Activated CD4-positive, alpha-beta memory T cell treated with anti-CD3 and anti-CD28 coated beads, Interleukin-2, amount 10 ng/mL, durations not matched to agents 7 days and 5 days (primary cell): Measurements from ENCODE around the gene OAT. TPM values are rescaled to one million over a fixed set of nuclear protein-coding genes. Genes with fewer than 3 reads are reported as not detected.
A peak's percentile ranks its signal among the peaks of the same experiment; 100 is the strongest.
"Not testable (repeated sequence)": the region's sequence is repeated elsewhere in the genome, so short reads cannot be mapped to it uniquely, and the experiment has no call there.

ENCODE experiments used
- CTCF ChIA-PET: fragments of 350-600 bp; sonication (Branson Sonifier 250); formaldehyde crosslinking; loops from one replicate; lab custom pipeline; 2021; ENCODE audit warnings: antibody characterized with exemption, inconsistent platforms; lab: Charles Lee
- POLR2A ChIA-PET: fragments of 350-600 bp; sonication (Branson Sonifier 250); formaldehyde crosslinking; loops from one replicate; lab custom pipeline; 2021; ENCODE audit warnings: antibody characterized with exemption; lab: Charles Lee
- DNase-seq: peaks from one replicate; pipeline ENCODE4 v3.0.0-alpha.2; 2020
- H3K27ac Mint-ChIP-seq: one replicate; pipeline ENCODE4 v1.8.0; 2021; ENCODE audit warnings: mild to moderate bottlenecking, mixed read lengths
- H3K27me3 Mint-ChIP-seq: one replicate; pipeline ENCODE4 v1.8.0; 2021; ENCODE audit warnings: mixed read lengths
- H3K36me3 Mint-ChIP-seq: one replicate; pipeline ENCODE4 v1.8.0; 2021; ENCODE audit warnings: low read depth, mixed read lengths
- H3K4me1 Mint-ChIP-seq: one replicate; pipeline ENCODE4 v1.8.0; 2021; ENCODE audit warnings: mixed read lengths
- H3K4me3 Mint-ChIP-seq: one replicate; pipeline ENCODE4 v1.8.0; 2021; ENCODE audit warnings: mild to moderate bottlenecking, mixed read lengths
- H3K9me3 Mint-ChIP-seq: one replicate; pipeline ENCODE4 v1.8.0; 2021; ENCODE audit warnings: mixed read lengths
- total RNA-seq, 2 experiments: library from RNA; stranded (reverse); gene quantifications; one replicate each; pipeline ENCODE4 v1.2.3, GENCODE V29; 2021

OAT gene
- total RNA-seq, 2 experiments from 2014 or later = 20.7 to 21.3 TPM

- H3K27ac Mint-ChIP-seq, POLR2A ChIA-PET, CTCF ChIA-PET, H3K4me3 Mint-ChIP-seq, H3K9me3 Mint-ChIP-seq, H3K27me3 Mint-ChIP-seq, H3K4me1 Mint-ChIP-seq, DNase-seq, H3K36me3 Mint-ChIP-seq: not testable (repeated sequence)
Observed at GRCh38 chr10:124435683-124436082, 17.0 kb upstream of the OAT start.

- CTCF ChIA-PET = interaction anchor here (0.9 to 2.1 kb wide), 2 partner anchors 23 to 45 kb away, joined by 3 to 6 read pairs; no protein-coding TSS in a partner anchor
Observed at GRCh38 chr10:124433461-124433860, 14.7 kb upstream of the OAT start.

GRCh38 chr10:124430077-124430476 is 11.4 kb upstream of the OAT start:
- Mint-ChIP-seq H3K9me3 (no peaks in the 10 kb centered on the region), H3K4me3 (no peak overlapping the region), H3K4me1 (no peaks in the 10 kb centered on the region), H3K27ac (no peak overlapping the region), H3K36me3 (no peaks in the 10 kb centered on the region), H3K27me3 (peaks cover 7% of the 10 kb centered on the region)
- ChIA-PET CTCF (interaction anchor here (1.3 kb wide), 1 partner anchor 32 kb away, joined by 4 read pairs; the partner anchor contains the start of gene LHPP), POLR2A (no interaction called here)
- DNase-seq = no peak

More at GRCh38 chr10:124433461-124433860, 14.7 kb upstream of the OAT start:
- no peaks in the 10 kb centered on the region for H3K4me1 Mint-ChIP-seq
- H3K27me3 Mint-ChIP-seq = peaks cover 6% of the 10 kb centered on the region
- H3K9me3 Mint-ChIP-seq = no peaks in the 10 kb centered on the region
- POLR2A ChIA-PET = interaction anchor here (0.6 kb wide), 1 partner anchor 659 kb away, joined by 3 read pairs; no protein-coding TSS in a partner anchor
- no peak overlapping the region for H3K27ac Mint-ChIP-seq
- no peak for DNase-seq
- no peak overlapping the region for H3K4me3 Mint-ChIP-seq
- H3K36me3 Mint-ChIP-seq = no peaks in the 10 kb centered on the region

GRCh38 chr10:124429576-124429975 is 10.9 kb upstream of the OAT start:
- peaks cover 7% of the 10 kb centered on the region for H3K27me3 Mint-ChIP-seq

GRCh38 chr10:124428207-124428777 is 9.6 kb upstream of the OAT start:
- no peak for DNase-seq
- Mint-ChIP-seq H3K36me3 (no peaks in the 10 kb centered on the region), H3K27me3 (peaks cover 12% of the 10 kb centered on the region), H3K9me3 (no peaks in the 10 kb centered on the region), H3K4me1 (no peaks in the 10 kb centered on the region), H3K4me3 (no peak overlapping the region), H3K27ac (no peak overlapping the region)
- ChIA-PET CTCF (no interaction called here), POLR2A (interaction anchor here (1.1 to 1.5 kb wide), 2 partner anchors 9 to 33 kb away, joined by 3 read pairs; partner anchors contain the start of gene OAT)

More at GRCh38 chr10:124429576-124429975, 10.9 kb upstream of the OAT start:
- DNase-seq = no peak
- Mint-ChIP-seq H3K4me3 (no peak overlapping the region), H3K9me3 (no peaks in the 10 kb centered on the region), H3K36me3 (no peaks in the 10 kb centered on the region), H3K4me1 (no peaks in the 10 kb centered on the region), H3K27ac (no peak overlapping the region)
- ChIA-PET POLR2A (no interaction called here), CTCF (interaction anchor here (1.3 kb wide), 1 partner anchor 32 kb away, joined by 4 read pairs; the partner anchor contains the start of gene LHPP)

GRCh38 chr10:124425227-124425962 is 6.7 kb upstream of the OAT start:
- ChIA-PET CTCF (interaction anchor here (0.7 kb wide), 1 partner anchor 82 kb away, joined by 3 read pairs; no protein-coding TSS in a partner anchor), POLR2A (no interaction called here)
- H3K9me3 Mint-ChIP-seq = no peaks in the 10 kb centered on the region

GRCh38 chr10:124423813-124424212 is 5.1 kb upstream of the OAT start:
- H3K9me3 Mint-ChIP-seq = no peaks in the 10 kb centered on the region
- POLR2A ChIA-PET = no interaction called here
- CTCF ChIA-PET = interaction anchor here (0.5 kb wide), 1 partner anchor 24 kb away, joined by 3 read pairs; no protein-coding TSS in a partner anchor

More at GRCh38 chr10:124425227-124425962, 6.7 kb upstream of the OAT start:
- no peak for DNase-seq
- Mint-ChIP-seq H3K4me1 (no peaks in the 10 kb centered on the region), H3K27me3 (peaks cover 19% of the 10 kb centered on the region), H3K4me3 (no peak overlapping the region), H3K36me3 (no peaks in the 10 kb centered on the region), H3K27ac (no peak overlapping the region)

GRCh38 chr10:124422742-124423141 is 4.0 kb upstream of the OAT start:
- no peaks in the 10 kb centered on the region for H3K36me3 Mint-ChIP-seq
- H3K9me3 Mint-ChIP-seq = no peaks in the 10 kb centered on the region
- ChIA-PET CTCF (no interaction called here), POLR2A (no interaction called here)
- no peak for DNase-seq
- H3K4me3 Mint-ChIP-seq = no peak overlapping the region
- H3K27ac Mint-ChIP-seq = no peak overlapping the region
- H3K27me3 Mint-ChIP-seq = peaks cover 15% of the 10 kb centered on the region
- H3K4me1 Mint-ChIP-seq = peaks cover 6% of the 10 kb centered on the region

More at GRCh38 chr10:124423813-124424212, 5.1 kb upstream of the OAT start:
- no peak for DNase-seq
- Mint-ChIP-seq H3K4me1 (peaks cover 4% of the 10 kb centered on the region), H3K27me3 (peaks cover 19% of the 10 kb centered on the region), H3K36me3 (no peaks in the 10 kb centered on the region), H3K27ac (no peak overlapping the region), H3K4me3 (no peak overlapping the region)

GRCh38 chr10:124420254-124420653 is 1.5 kb upstream of the OAT start:
- H3K4me3 Mint-ChIP-seq = no peak overlapping the region
- no peak for DNase-seq
- H3K27me3 Mint-ChIP-seq = peaks cover 12% of the 10 kb centered on the region
- CTCF ChIA-PET = interaction anchor here (0.9 to 1.2 kb wide), 2 partner anchors 17 to 426 kb away, joined by 3 to 6 read pairs; no protein-coding TSS in a partner anchor
- H3K27ac Mint-ChIP-seq = no peak overlapping the region
- H3K36me3 Mint-ChIP-seq = no peaks in the 10 kb centered on the region
- peaks cover 12% of the 10 kb centered on the region for H3K4me1 Mint-ChIP-seq
- no peaks in the 10 kb centered on the region for H3K9me3 Mint-ChIP-seq
- POLR2A ChIA-PET = interaction anchor here (3.9 kb wide), 1 partner anchor 41 kb away, joined by 24 read pairs; the partner anchor contains the start of gene LHPP

GRCh38 chr10:124419635-124420034 is 912 bp upstream of the OAT start:
- no peak overlapping the region for H3K27ac Mint-ChIP-seq
- ChIA-PET POLR2A (interaction anchor here (3.9 kb wide), 1 partner anchor 41 kb away, joined by 24 read pairs; the partner anchor contains the start of gene LHPP), CTCF (interaction anchor here (0.9 to 3.1 kb wide), 4 partner anchors 16 to 425 kb away, joined by 3 to 17 read pairs (median 8); no protein-coding TSS in a partner anchor)
- no peaks in the 10 kb centered on the region for H3K36me3 Mint-ChIP-seq
- H3K4me1 Mint-ChIP-seq = peaks cover 12% of the 10 kb centered on the region
- H3K4me3 Mint-ChIP-seq = peak overlapping the region; percentile 77
- H3K27me3 Mint-ChIP-seq = peaks cover 12% of the 10 kb centered on the region
- H3K9me3 Mint-ChIP-seq = no peaks in the 10 kb centered on the region
- no peak for DNase-seq

- DNase-seq = peak; percentile 60
- peaks cover 6% of the 10 kb centered on the region for H3K27me3 Mint-ChIP-seq
- ChIA-PET POLR2A (interaction anchor here (0.7 to 3.9 kb wide), 4 partner anchors 43 to 1264 kb away, joined by 3 to 24 read pairs (median 3); partner anchors contain the start of genes BUB3 and LHPP), CTCF (interaction anchor here (0.6 to 3.1 kb wide), 5 partner anchors 11 to 394 kb away, joined by 3 to 17 read pairs (median 7); partner anchors contain the start of gene LHPP)
- H3K27ac Mint-ChIP-seq = no peak overlapping the region
- peak overlapping the region; percentile 77 for H3K4me3 Mint-ChIP-seq
- peaks cover 12% of the 10 kb centered on the region for H3K4me1 Mint-ChIP-seq
- H3K9me3 Mint-ChIP-seq = no peaks in the 10 kb centered on the region
- no peaks in the 10 kb centered on the region for H3K36me3 Mint-ChIP-seq
Observed at GRCh38 chr10:124417895-124418725, 613 bp downstream of the OAT start.

- Mint-ChIP-seq H3K9me3 (no peaks in the 10 kb centered on the region), H3K36me3 (peaks cover 3% of the 10 kb centered on the region), H3K27me3 (no peaks in the 10 kb centered on the region), H3K4me3 (no peak overlapping the region), H3K27ac (no peak overlapping the region), H3K4me1 (peaks cover 12% of the 10 kb centered on the region)
- POLR2A ChIA-PET = interaction anchor here (3.9 kb wide), 1 partner anchor 44 kb away, joined by 24 read pairs; the partner anchor contains the start of gene LHPP
- CTCF ChIA-PET = interaction anchor here (3.0 to 3.1 kb wide), 2 partner anchors 13 to 27 kb away, joined by 10 to 17 read pairs; no protein-coding TSS in a partner anchor
- no peak for DNase-seq
Observed at GRCh38 chr10:124416733-124417132, 2.0 kb downstream of the OAT start.
